Naive thymus-derived CD4-positive, alpha-beta T cell (primary cell): ENCODE measurements around the gene CENPP. TPM values are rescaled to one million over a fixed set of nuclear protein-coding genes. Genes with fewer than 3 reads are reported as not detected.
A peak's percentile ranks its signal among the peaks of the same experiment; 100 is the strongest.
"Not testable (repeated sequence)": the region's sequence is repeated elsewhere in the genome, so short reads cannot be mapped to it uniquely, and the experiment has no call there.

ENCODE experiments used
- ATAC-seq: fragments of 150-1000 bp; cut with Tn5 transposase; 2 replicates; pipeline ENCODE4 v1.10.0; 2021; ENCODE audit warnings: mild to moderate bottlenecking, moderate library complexity
- CTCF ChIA-PET: fragments of 350-600 bp; sonication (Branson Sonifier 250); formaldehyde crosslinking; loops from one replicate; lab custom pipeline; 2021; ENCODE audit warnings: antibody characterized with exemption; lab: Charles Lee
- POLR2A ChIA-PET: fragments of 350-600 bp; sonication (Branson Sonifier 250); formaldehyde crosslinking; loops from one replicate; lab custom pipeline; 2021; ENCODE audit warnings: antibody characterized with exemption, inconsistent platforms; lab: Charles Lee
- DNase-seq, 9 donors: peaks; one replicate each; pipeline versions ENCODE4 v3.0.0 to v3.0.0-alpha.2; 2020 to 2022; ENCODE audit warnings: mixed read lengths in 1 of 9
- H3K27ac ChIP-seq: one replicate; pipeline ENCODE4 v1.7.0; 2013; ENCODE audit warnings: mild to moderate bottlenecking, low read depth, low read length, moderate library complexity
- H3K27me3 ChIP-seq, 2 donors: one replicate each; pipeline ENCODE4 v1.7.0; 2013; ENCODE audit warnings: low read length in 2 of 2, mild to moderate bottlenecking in 2 of 2, moderate library complexity in 2 of 2; ENCODE audit not compliant: control insufficient read depth in 2 of 2, insufficient read depth in 2 of 2
- H3K36me3 ChIP-seq, 3 experiments: 1 replicate in 2 of 3; 2 replicates in 1 of 3; pipeline ENCODE4 v1.7.0; 2013; ENCODE audit warnings: low read length in 3 of 3, mild to moderate bottlenecking in 3 of 3, moderate library complexity in 1 of 3; ENCODE audit not compliant: insufficient read depth in 3 of 3, control insufficient read depth in 2 of 3
- H3K4me1 ChIP-seq, 2 donors: one replicate each; pipeline ENCODE4 v1.7.0; 2013; ENCODE audit warnings: low read length in 2 of 2, mild to moderate bottlenecking in 2 of 2, moderate library complexity in 1 of 2; ENCODE audit not compliant: control insufficient read depth in 2 of 2, insufficient read depth in 2 of 2
- H3K4me3 ChIP-seq: 2 replicates; pipeline ENCODE4 v1.7.0; 2013; ENCODE audit warnings: mild to moderate bottlenecking, low read length
- H3K9me3 ChIP-seq, 3 experiments: 1 replicate in 2 of 3; 2 replicates in 1 of 3; pipeline ENCODE4 v1.7.0; 2013; ENCODE audit warnings: low read length in 3 of 3; ENCODE audit not compliant: control insufficient read depth in 2 of 3
- H3K27ac Mint-ChIP-seq, 9 donors: one replicate each; pipeline ENCODE4 v1.8.0; 2020 to 2022; ENCODE audit warnings: mixed read lengths in 9 of 9, mild to moderate bottlenecking in 8 of 9, moderate library complexity in 5 of 9, inconsistent platforms in 2 of 9
- H3K27me3 Mint-ChIP-seq, 5 donors: one replicate each; pipeline ENCODE4 v1.8.0; 2021 to 2022; ENCODE audit warnings: mixed read lengths in 5 of 5, mild to moderate bottlenecking in 1 of 5
- H3K36me3 Mint-ChIP-seq, 5 donors: one replicate each; pipeline ENCODE4 v1.8.0; 2020 to 2022; ENCODE audit warnings: mixed read lengths in 5 of 5, mild to moderate bottlenecking in 3 of 5, inconsistent platforms in 1 of 5
- H3K4me1 Mint-ChIP-seq, 7 donors: one replicate each; pipeline ENCODE4 v1.8.0; 2020 to 2022; ENCODE audit warnings: mixed read lengths in 7 of 7, mild to moderate bottlenecking in 3 of 7, inconsistent platforms in 1 of 7
- H3K4me3 Mint-ChIP-seq, 10 donors: one replicate each; pipeline ENCODE4 v1.8.0; 2020 to 2022; ENCODE audit warnings: mild to moderate bottlenecking in 10 of 10, mixed read lengths in 10 of 10, moderate library complexity in 6 of 10, inconsistent platforms in 2 of 10
- H3K9me3 Mint-ChIP-seq, 11 donors: one replicate each; pipeline ENCODE4 v1.8.0; 2020 to 2022; ENCODE audit warnings: mixed read lengths in 11 of 11, mild to moderate bottlenecking in 4 of 11, inconsistent platforms in 1 of 11, moderate library complexity in 1 of 11
- intact Hi-C, 2 donors: fragments of 100-400 bp; cut with micrococcal nuclease; formaldehyde crosslinking; loops; one replicate each; pipeline ENCODE4 v1.15.1; 2023
- polyA plus RNA-seq, 2 donors: library from polyadenylated mRNA; unstranded; fragments of 300-500 nt; fragmentation: Illumina TruSeq; gene quantifications; one replicate each; pipeline ENCODE4 v1.2.3, GENCODE V29; 2021
- total RNA-seq, 6 experiments: library from RNA in 5 of 6; stranded (reverse) in 5 of 6; gene quantifications; 1 replicate in 5 of 6; 2 replicates in 1 of 6; pipeline ENCODE4 v1.2.3 and lab custom pipeline; 2021 to 2026

The CENPP gene
- total and polyA plus RNA-seq, 7 experiments from 2014 or later = 1.2 to 24.3 (median 3.8) TPM

GRCh38 chr9:92617951-92618510, 292.3 kb downstream of the CENPP start:
- H3K4me3 Mint-ChIP-seq = no peak overlapping the region
- Histone ChIP-seq H3K27me3 (no peaks in the 10 kb centered on the region), H3K27ac (no peak overlapping the region), H3K4me3 (no peak overlapping the region), H3K9me3 (no peaks in the 10 kb centered on the region), H3K4me1 (no peaks in the 10 kb centered on the region), H3K36me3 (peaks cover 0 to 65% (median 8%) of the 10 kb centered on the region in 3 experiments)
- ATAC-seq = no peak
- CTCF ChIA-PET = no interaction called here
- intact Hi-C loops = no loop called here
- POLR2A ChIA-PET = no interaction called here
- peaks cover 10 to 47% (median 17%) of the 10 kb centered on the region in 5 donors for H3K36me3 Mint-ChIP-seq
- no peaks in the 10 kb centered on the region for H3K4me1 Mint-ChIP-seq
- no peak for DNase-seq
- no peaks in the 10 kb centered on the region for H3K27me3 Mint-ChIP-seq
- H3K27ac Mint-ChIP-seq = no peak overlapping the region
- no peaks in the 10 kb centered on the region for H3K9me3 Mint-ChIP-seq

- ATAC-seq (no peak), DNase-seq (no peak)
- no peaks in the 10 kb centered on the region for H3K27me3 ChIP-seq
- no peak overlapping the region for H3K27ac ChIP-seq
- H3K9me3 ChIP-seq = no peaks in the 10 kb centered on the region
- H3K36me3 Mint-ChIP-seq = peaks cover 10 to 47% (median 19%) of the 10 kb centered on the region in 5 donors
- H3K27me3 Mint-ChIP-seq = no peaks in the 10 kb centered on the region
- H3K4me1 ChIP-seq = no peaks in the 10 kb centered on the region
- H3K4me1 Mint-ChIP-seq = no peaks in the 10 kb centered on the region
- ChIA-PET CTCF (no interaction called here), POLR2A (no interaction called here)
- H3K27ac Mint-ChIP-seq = no peak overlapping the region
- peaks cover 0 to 61% (median 6%) of the 10 kb centered on the region in 3 experiments for H3K36me3 ChIP-seq
- no peak overlapping the region for H3K4me3 ChIP-seq
- no peak overlapping the region for H3K4me3 Mint-ChIP-seq
- no peaks in the 10 kb centered on the region for H3K9me3 Mint-ChIP-seq
- intact Hi-C loops = no loop called here
Observed at GRCh38 chr9:92618633-92619225, 293.0 kb downstream of the CENPP start.

GRCh38 chr9:92619601-92620300, 294.0 kb downstream of the CENPP start:
- no peak for ATAC-seq
- peaks cover 10 to 41% (median 18%) of the 10 kb centered on the region in 5 donors for H3K36me3 Mint-ChIP-seq
- Histone ChIP-seq H3K27ac (no peak overlapping the region), H3K36me3 (peaks cover 0 to 65% (median 0%) of the 10 kb centered on the region in 3 experiments), H3K4me1 (no peaks in the 10 kb centered on the region), H3K4me3 (no peak overlapping the region), H3K27me3 (no peaks in the 10 kb centered on the region), H3K9me3 (no peaks in the 10 kb centered on the region)
- CTCF ChIA-PET = no interaction called here
- no peak overlapping the region for H3K4me3 Mint-ChIP-seq
- no peak overlapping the region for H3K27ac Mint-ChIP-seq
- no peak for DNase-seq
- H3K9me3 Mint-ChIP-seq = no peaks in the 10 kb centered on the region
- POLR2A ChIA-PET = no interaction called here
- H3K27me3 Mint-ChIP-seq = no peaks in the 10 kb centered on the region
- H3K4me1 Mint-ChIP-seq = no peaks in the 10 kb centered on the region
- intact Hi-C loops = no loop called here

GRCh38 chr9:92620845-92621244, 295.1 kb downstream of the CENPP start:
- Histone ChIP-seq H3K4me1 (no peaks in the 10 kb centered on the region), H3K27ac (no peak overlapping the region), H3K27me3 (no peaks in the 10 kb centered on the region), H3K4me3 (no peak overlapping the region), H3K36me3 (peaks cover 0 to 60% (median 0%) of the 10 kb centered on the region in 3 experiments), H3K9me3 (no peaks in the 10 kb centered on the region)
- no peak for DNase-seq
- H3K27ac Mint-ChIP-seq = no peak overlapping the region
- H3K4me3 Mint-ChIP-seq = no peak overlapping the region
- ATAC-seq = no peak
- CTCF ChIA-PET = no interaction called here
- POLR2A ChIA-PET = no interaction called here
- H3K4me1 Mint-ChIP-seq = no peaks in the 10 kb centered on the region
- H3K36me3 Mint-ChIP-seq = peaks cover 5 to 38% (median 11%) of the 10 kb centered on the region in 5 donors
- no peaks in the 10 kb centered on the region for H3K9me3 Mint-ChIP-seq
- no peaks in the 10 kb centered on the region for H3K27me3 Mint-ChIP-seq
- intact Hi-C loops = no loop called here

GRCh38 chr9:92623936-92624335, 298.2 kb downstream of the CENPP start:
- H3K27ac Mint-ChIP-seq, POLR2A ChIA-PET, H3K27me3 Mint-ChIP-seq, H3K4me3 Mint-ChIP-seq, H3K27ac ChIP-seq, H3K4me1 ChIP-seq, intact Hi-C loops, H3K9me3 Mint-ChIP-seq, ATAC-seq, H3K9me3 ChIP-seq, H3K27me3 ChIP-seq, H3K4me3 ChIP-seq, H3K4me1 Mint-ChIP-seq, DNase-seq: not testable (repeated sequence)
- CTCF ChIA-PET = interaction anchor here (0.7 to 1.2 kb wide), 2 partner anchors 481 to 489 kb away, joined by 3 read pairs; no protein-coding TSS in a partner anchor
- peaks cover 12 to 41% (median 20%) of the 10 kb centered on the region in 5 donors for H3K36me3 Mint-ChIP-seq
- peaks cover 0 to 32% (median 0%) of the 10 kb centered on the region in 3 experiments for H3K36me3 ChIP-seq

- Mint-ChIP-seq H3K4me3 (no peak overlapping the region), H3K36me3 (peaks cover 18 to 53% (median 34%) of the 10 kb centered on the region in 5 donors), H3K27me3 (no peaks in the 10 kb centered on the region), H3K4me1 (peaks cover 0 to 6% (median 3%) of the 10 kb centered on the region in 7 donors), H3K9me3 (no peaks in the 10 kb centered on the region), H3K27ac (peak overlapping the region in 2 of 9 donors; percentile 8 to 43)
- DNase-seq = no peak
- H3K9me3 ChIP-seq = no peaks in the 10 kb centered on the region
- no peak for ATAC-seq
- H3K36me3 ChIP-seq = peaks cover 0 to 12% (median 0%) of the 10 kb centered on the region in 3 experiments
- no peak overlapping the region for H3K4me3 ChIP-seq
- no peak overlapping the region for H3K27ac ChIP-seq
- CTCF ChIA-PET = no interaction called here
- POLR2A ChIA-PET = no interaction called here
- no peaks in the 10 kb centered on the region for H3K27me3 ChIP-seq
- H3K4me1 ChIP-seq = no peaks in the 10 kb centered on the region
- intact Hi-C loops = no loop called here
Observed at GRCh38 chr9:92626484-92626883, 300.7 kb downstream of the CENPP start.
